AML-193 (cell line): ENCODE measurements around the gene CASP9.

ENCODE experiments used
- DNase-seq, 2 experiments: peaks; one replicate each; lab custom pipeline; 2025; lab: John Stamatoyannopoulos, UW

The CASP9 gene

GRCh38 chr1:15445390-15446122 is 78.5 kb downstream of the CASP9 start:
- no peak for DNase-seq

GRCh38 chr1:15444468-15445389 is 79.3 kb downstream of the CASP9 start:
- DNase-seq = no peak

- no peak for DNase-seq
These were observed 80.7 kb downstream of the CASP9 start for GRCh38 chr1:15443281-15443680.

GRCh38 chr1:15442759-15443158 is 81.3 kb downstream of the CASP9 start:
- DNase-seq = no peak

- DNase-seq = no peak
These were observed 81.9 kb downstream of the CASP9 start for GRCh38 chr1:15442119-15442518.
